Activated naive CD4-positive, alpha-beta T cell treated with anti-CD3 and anti-CD28 coated beads, Interleukin-2, amount 50 U/mL, for 16 hours (primary cell): ENCODE measurements around the gene ZNF746.
"Not testable (repeated sequence)": the region's sequence is repeated elsewhere in the genome, so short reads cannot be mapped to it uniquely, and the experiment has no call there.

Experiments used
- DNase-seq: peaks from one replicate; pipeline ENCODE4 v3.0.0-alpha.2; 2020

ZNF746 gene

DNA sequence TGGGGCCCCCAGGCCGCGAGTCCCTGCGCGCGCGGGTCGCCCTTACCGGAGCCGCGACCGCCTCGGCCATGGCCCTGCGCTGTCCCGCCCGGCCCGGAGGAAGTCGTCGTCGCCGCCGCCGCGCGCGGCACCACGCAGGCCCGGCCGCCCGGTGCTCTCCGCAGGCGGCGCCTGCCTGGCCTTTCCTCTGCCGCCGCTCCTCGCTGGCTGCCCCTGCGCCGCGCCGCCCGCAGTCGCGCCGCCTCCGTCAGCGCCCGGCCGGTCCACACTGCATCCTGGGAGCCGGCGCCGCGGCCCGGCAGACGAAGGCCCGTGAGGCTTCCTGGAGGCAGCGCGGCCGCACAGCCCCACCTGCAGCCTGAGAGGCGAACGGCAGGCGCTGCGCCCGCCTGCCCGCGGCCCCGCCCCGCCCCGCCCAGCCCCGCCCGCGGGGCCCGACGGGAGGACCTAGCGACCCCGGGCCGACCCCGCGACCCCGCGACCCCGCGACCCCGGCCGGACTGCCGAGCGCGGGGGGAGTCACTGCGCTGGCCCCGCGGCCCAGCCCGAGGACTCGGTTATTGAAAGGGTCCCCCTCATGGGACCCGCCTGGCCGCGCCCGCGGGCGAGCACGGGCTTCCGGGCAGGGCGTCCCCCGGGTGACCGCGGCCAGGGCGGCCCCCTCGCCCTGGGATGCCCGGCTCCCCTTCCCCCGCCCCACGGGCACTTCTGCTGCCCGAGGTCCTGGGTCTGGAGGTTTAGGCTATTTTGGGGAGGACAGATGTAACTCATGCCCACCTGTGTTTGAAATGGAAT lies at the start of gene ZNF746:
Gene ZNF746, minus strand, starts transcription at position 343 of the 795 bp plus-strand sequence. Its CDS starts 273 bp downstream, at position 70.
- DNase-seq = peak; percentile 85

DNA sequence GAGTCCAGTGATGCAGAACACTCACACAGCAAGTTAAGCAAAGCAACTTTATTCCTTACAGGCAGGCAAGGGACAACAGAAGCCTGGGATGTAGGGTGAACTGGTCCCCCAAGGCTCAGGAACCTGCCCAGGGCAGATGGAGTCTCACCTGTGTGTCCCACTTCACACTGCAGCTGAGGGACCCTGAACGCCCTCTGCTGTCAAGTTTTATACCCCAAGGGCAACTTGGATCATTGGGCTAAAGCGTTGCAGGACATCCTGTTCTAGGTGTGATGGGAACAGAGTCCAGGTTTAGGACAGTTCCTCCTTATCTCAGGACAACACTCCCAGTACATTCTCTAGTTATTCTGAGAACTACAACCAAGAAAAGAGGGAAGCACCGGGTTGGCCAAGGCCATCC lies 49.5 kb upstream of the ZNF746 start:
- no peak for DNase-seq

DNA sequence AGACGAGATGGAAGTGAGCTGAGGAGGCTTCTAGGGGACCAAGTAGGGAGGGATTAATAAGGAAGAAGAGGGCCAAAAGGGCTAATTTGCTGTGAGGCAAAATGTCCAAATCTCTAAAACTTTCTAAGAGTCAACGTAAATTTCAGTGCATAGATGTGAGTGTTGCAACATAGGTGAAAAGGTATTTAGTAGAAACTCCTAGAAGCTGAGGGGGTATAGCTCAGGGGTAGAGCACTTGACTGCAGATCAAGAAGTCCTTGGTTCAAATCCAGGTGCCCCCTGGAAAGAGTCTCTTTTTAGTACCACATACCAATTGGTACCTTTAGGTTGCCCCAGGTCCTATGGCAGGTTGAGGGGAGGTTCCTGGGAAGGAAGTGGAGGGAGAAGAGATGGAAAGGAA lies 48.7 kb upstream of the ZNF746 start:
- DNase-seq = no peak

GRCh38 chr7:149544028-149544427 lies 46.4 kb upstream of the ZNF746 start:
- no peak for DNase-seq

- no peak for DNase-seq
These were observed 35.0 kb upstream of the ZNF746 start for GRCh38 chr7:149532654-149533053.

DNA sequence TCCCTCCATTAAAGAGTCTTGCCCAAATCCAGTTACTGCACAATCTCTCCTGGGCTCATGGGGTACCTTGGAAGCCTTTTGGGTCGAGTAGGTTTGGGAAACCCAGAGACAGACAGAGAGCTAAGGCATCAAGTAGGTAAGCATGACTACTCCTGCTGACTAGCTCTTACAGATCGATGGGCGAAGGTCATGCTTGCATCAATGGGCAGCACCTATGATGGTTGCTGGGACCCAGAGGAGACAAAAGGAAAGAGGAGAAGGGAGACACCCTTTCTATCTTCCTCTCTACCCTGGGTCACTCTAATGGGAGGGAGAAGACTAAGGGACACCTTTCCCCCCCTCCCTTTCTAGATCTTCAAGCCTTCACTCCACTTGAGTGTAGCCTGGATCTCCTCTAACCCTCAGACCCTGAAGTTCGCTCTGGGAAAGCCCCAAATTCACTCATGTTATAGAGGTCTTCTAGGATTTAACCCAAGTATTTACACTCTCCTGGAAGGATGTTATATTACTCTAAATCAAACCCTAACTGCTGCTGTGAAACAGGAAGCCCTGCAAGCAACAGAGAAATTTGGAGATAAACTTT lies 31.6 kb upstream of the ZNF746 start:
- DNase-seq = no peak

DNA sequence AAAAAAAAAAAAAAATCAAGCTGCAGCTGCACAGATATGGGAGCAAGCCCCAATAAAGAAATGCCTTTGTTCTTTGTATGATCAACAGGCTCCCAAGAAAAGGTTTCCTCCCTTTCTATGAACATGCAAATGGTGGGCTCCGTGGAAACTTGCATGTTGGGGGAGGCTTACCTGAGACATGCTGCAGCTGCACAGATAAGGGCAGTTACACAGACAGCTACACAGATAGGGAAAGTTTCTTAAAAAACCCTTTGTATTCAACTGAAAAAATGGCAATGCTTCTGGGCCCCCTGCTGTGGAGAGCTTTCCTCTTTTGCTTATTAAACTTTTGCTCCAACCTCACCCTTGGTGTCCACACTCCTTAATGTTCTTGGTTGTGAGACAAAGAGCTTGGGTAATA lies 29.8 kb upstream of the ZNF746 start:
- DNase-seq = no peak

DNA sequence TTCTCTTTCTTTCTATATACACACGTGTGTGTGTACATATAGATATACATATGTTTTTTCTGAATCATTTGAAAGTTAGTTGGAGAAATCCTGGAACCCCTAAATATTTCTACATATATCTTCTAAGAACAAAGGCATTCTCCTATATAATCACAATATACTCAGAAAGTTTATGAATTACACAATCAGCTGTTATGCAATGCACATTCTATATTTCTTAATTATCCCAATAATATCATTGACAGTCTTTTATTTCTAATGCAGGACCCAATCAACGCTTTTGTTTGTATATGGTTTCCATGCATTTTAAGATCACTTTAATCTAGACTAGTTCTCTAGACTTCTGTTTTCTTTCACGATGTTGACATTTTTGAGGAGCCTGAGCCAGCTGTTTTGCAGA lies 27.7 kb upstream of the ZNF746 start:
- DNase-seq = no peak

DNA sequence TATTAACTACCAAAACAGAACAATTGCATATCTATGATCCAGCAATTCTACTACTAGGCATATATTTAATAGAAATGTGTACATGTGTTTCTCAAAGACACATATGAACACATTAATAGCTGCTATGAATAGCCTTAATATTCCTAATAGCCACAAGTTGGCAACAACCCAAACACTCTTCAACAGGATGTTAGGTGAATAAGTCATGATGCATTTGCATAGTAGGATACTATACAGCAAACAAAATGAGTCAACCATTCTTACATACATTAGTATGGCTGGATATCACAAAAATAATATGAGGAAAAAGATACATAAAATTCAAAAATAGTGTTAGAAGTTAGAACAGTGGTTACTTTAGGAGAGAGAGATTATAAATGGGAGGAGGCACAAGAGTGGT lies 26.8 kb upstream of the ZNF746 start:
- DNase-seq = no peak

DNA sequence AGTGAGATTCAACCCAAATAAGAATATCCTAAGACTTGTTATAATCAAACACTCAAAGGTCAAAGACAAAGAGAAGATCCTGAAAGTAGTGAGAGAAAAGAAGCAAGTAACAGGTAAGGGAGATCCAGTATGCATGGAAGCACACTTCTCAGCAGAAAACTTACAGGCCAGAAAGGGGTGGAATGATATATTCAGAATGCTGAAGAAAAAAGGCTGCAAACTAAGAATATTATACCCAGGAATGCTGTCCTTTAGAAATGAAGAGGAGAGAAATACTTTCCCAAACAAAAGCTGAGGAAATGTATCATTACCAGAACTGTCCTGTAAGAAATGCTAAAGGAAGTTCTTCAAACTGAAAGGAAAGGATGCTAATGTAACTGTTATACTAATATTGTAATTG lies 12.6 kb upstream of the ZNF746 start:
- no peak for DNase-seq

GRCh38 chr7:149509774-149510173 lies 12.2 kb upstream of the ZNF746 start:
- DNase-seq = no peak

DNA sequence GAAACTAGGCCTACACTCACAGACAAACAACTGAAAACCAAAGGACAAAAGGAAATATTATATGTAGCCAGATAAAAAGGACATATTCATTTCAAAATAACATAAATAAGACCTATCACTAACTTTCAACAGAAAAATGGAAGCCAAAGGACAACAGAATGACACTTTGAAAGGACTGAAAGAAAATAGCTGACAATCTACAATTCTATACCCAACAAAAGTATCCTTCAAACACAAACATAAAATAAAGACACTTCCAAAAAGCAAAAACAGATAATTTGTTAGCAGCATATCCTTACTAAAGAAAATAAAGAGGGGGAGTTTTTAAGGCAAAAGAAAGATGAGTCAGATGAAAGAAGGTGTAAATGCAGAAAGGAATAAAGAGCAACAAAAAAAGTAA lies 7.9 kb upstream of the ZNF746 start:
- no peak for DNase-seq

DNA sequence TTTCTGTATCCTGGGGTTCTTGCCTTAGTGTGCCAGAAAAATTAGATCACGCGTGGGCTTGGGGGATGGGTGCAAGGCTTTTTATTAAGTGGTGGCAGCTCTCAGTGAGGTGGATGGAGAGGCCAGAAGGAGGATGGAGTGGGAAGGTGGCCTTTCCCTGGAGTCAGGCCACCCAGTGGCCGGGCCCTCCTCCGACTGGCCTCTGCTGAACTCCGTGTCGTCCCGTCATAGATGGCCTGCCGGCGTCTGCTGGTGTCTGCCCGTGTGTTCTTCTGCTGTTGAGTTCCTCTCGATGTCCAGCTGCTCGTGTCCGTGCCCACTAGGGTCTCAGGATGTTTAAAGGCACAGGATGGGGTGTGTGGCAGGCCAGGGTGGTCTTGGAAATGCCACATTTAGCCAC lies 4.0 kb upstream of the ZNF746 start:
- DNase-seq = no peak

DNA sequence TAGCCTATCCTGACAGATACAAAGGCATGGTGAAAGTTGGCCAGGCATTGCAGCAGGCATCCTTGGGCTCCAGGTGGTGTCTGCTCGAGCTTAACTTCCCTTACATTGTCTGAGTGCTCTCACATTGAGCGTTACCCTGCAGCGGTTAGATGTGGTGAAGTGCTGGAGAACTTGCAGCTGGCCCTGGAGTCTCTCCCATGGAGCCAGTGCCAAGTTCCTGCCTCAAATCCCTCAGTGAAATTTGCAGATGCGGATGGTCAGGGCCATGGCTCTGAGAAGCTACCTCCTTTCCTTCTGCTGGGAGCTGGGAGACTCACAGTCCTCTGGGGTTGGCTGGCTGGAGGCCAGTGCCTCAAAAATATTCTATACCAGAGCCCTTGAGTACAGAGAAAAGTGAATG lies 3.3 kb upstream of the ZNF746 start:
- no peak for DNase-seq

- DNase-seq = no peak
These were observed 2.6 kb upstream of the ZNF746 start for GRCh38 chr7:149500201-149500600.

DNA sequence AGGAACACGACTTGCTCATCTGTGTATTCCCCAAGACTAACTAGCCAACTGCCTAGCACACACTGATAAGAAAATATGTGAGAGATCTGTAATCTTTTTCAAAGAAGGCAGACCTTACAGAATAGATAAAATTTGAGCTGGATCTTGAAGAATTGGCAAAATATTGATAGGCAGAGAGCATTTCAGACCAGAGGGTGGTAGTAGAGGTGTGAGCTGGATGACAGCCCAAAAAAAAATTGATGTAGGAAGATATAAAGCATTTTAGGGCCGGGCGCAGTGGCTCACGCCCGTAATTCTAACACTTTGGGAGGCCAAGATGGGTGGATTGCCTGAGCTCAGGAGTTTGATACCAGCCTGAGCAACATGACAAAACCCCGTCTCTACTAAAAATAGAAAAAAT lies 1.2 kb upstream of the ZNF746 start:
- no peak for DNase-seq

DNA sequence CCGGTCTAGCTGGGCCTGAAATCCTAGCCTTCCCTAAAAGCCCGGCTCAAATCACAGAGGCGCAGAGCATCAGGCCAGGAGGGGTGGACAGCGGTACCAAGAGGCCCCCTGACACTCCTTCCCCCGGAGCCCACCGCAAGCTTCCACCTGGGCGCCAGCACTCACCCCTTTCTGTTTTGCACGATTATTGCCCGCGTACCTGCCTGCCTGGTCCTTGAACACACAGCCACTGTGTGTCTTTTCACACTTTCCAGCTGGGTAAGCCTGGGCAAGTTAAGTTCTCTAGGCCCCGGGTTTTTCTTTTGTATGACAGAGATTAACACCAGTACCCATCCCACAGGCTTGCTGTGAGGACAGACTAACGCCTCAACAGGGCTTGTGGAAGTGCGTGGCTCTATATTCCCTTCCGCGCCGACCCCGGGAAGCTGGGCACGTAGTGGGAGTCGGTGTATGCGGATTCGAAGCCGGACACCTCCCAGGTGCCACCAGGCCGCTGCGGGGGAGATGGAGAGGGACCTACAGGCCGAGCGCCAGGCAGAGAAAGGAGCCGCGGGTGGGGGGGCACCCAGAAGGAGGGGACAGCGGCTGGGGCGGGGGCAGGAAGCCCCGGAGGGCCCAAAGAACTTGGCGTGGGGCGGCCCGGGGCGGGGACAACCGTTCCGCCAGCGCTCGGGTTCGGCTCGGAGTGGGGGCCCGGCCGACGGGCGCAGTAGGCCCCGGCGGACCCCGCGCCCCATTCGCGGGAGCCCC lies 792 bp downstream of the ZNF746 start:
- DNase-seq = peak; percentile 64

GRCh38 chr7:149495785-149496641 lies 1.6 kb downstream of the ZNF746 start:
- no peak for DNase-seq

DNA sequence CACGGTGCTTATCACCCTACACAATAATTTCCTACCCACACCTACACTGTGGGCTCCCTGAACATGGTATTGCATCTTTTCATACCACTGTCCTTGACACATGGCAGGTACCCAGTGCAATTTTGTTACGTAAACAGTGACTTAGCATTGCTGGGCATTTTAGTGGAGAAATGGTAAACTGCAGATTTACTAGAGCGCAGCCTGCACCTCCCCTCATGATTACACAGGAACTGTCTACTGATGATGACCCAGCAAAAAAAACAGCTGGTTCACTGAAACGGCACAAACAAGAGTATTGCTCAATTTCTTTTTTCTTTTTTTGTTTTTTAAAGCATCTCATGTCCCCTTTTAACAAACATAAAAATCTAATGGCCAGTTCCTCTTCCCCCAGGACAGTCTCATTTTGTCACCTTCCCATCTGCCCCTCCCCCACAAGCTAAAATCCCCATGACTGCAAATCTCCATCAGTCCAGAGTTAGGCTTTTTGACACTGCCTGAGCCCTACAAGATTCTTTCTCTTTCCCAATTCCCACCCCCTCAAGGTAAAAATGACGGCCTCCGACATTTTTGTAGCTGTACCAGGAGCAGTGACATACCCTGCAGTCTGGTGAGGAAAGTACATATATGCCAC lies 2.8 kb downstream of the ZNF746 start:
- no peak for DNase-seq

DNA sequence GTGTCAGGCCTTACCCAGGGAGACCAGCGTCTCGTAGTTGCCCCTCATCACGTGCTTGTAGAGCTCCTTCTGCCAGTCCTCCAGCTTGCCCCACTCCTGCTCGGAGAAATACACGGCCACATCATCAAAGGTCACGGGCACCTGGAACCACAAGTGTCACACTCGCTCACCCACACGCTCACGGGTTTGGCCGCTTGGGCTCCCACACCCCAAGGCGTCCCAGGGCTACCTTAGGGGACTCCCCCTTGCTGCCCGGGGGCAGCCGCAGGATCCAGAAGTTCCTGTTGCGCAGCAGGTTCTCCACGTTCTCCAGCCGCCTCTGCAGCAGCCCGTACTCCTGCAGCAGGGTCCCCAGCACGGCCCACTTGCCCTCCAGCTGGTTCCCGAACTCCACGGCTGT lies 3.6 kb downstream of the ZNF746 start:
- not testable (repeated sequence) for DNase-seq

DNA sequence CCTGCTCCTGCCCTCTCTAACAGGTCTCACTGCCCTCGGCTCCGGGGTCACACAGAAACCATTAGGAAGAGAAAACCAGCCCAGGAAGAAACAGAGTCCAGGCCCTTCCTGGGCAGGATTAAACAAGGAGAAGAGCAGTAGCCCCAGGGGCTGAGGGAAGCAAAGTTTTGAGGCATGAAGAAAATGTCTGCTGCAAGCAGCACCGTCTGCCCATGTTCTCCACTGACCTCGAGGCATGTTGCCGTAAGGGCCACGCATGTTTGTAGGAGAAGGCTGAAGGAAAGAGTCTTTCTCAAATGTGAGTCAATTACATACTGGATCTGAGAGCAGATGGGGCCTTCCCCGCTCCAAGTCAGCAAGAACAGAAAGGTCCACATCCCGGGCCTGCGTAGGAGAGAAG lies 4.2 kb downstream of the ZNF746 start:
- DNase-seq = no peak

DNA sequence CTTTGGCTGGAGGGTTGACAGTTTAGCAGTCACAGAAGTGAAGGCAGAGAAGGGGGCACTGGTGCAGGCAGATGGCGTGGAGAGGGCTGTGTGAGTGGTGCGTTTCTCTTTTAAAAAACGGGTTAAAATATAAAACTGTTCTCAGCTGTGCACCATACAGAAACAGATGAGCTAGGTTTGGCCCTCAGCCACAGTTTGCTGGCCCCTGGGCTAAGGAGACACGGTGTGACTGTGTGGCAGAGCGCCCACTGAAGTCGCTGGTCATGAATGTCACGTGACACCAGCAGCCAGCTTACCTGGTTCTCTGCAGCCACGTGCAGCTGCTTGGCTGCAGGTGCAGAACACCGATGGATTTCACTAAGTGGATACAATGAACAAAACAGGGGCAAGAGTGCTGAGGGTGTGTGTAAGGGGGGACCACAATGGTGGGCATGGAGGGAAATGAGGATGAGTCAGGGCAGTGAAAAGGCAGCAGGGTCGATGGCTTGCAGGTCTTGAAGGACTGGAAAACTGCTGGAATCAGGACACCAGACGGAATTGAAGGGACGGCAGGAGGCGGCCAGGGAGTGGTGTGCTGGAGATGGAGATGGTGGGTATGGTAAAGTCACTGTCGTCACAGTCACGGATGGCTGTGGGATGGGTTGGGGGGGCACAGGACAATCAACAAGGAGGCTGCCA lies 7.4 kb downstream of the ZNF746 start:
- no peak for DNase-seq
